HEK293 (cell line): ENCODE results near the gene CCSER2.
A peak's percentile ranks its signal among the peaks of the same experiment; 100 is the strongest.

ENCODE experiments used
- CTCF ChIP-seq: fragments of 450-650 bp; formaldehyde crosslinking; IDR thresholded peaks from 2 replicates; pipeline ENCODE4 v1.5.1; 2016; ENCODE audit warnings: missing biosample characterization, missing genetic modification characterization
- KLF7 ChIP-seq: fragments of 450-650 bp; formaldehyde crosslinking; IDR thresholded peaks from 2 replicates; pipeline ENCODE4 v1.5.1; 2016; ENCODE audit warnings: missing biosample characterization, missing genetic modification characterization, borderline replicate concordance
- ZBTB7A ChIP-seq: fragments of 450-650 bp; formaldehyde crosslinking; IDR thresholded peaks from 2 replicates; pipeline ENCODE4 v1.5.1; 2016; ENCODE audit warnings: low read depth, missing biosample characterization, missing genetic modification characterization
- ZBTB8A ChIP-seq: fragments of 450-650 bp; formaldehyde crosslinking; IDR thresholded peaks from 2 replicates; pipeline ENCODE4 v1.5.1; 2016; ENCODE audit warnings: missing biosample characterization, missing genetic modification characterization
- ZNF266 ChIP-seq: fragments of 450-650 bp; formaldehyde crosslinking; IDR thresholded peaks from 2 replicates; pipeline ENCODE4 v1.5.1; 2016; ENCODE audit warnings: missing biosample characterization, missing genetic modification characterization, low read depth
- ZNF274 ChIP-seq, 2 experiments: fragments of 200-500 bp in 1 of 2; fragments of 450-650 bp in 1 of 2; sonication (Bioruptor generic) in 1 of 2; formaldehyde crosslinking in 1 of 2; IDR thresholded peaks; 2 replicates each; pipeline versions ENCODE4 v1.5.1 to v1.6.1; 2014 to 2016; ENCODE audit warnings: borderline replicate concordance in 1 of 2, inconsistent platforms in 1 of 2, low read length in 1 of 2, missing biosample characterization in 1 of 2, missing genetic modification characterization in 1 of 2
- ZNF398 ChIP-seq: fragments of 450-650 bp; formaldehyde crosslinking; IDR thresholded peaks from 2 replicates; pipeline ENCODE4 v1.5.1; 2017; ENCODE audit warnings: missing biosample characterization, missing genetic modification characterization
- ZNF423 ChIP-seq: fragments of 450-650 bp; formaldehyde crosslinking; IDR thresholded peaks from 2 replicates; pipeline ENCODE4 v1.5.1; 2016; ENCODE audit warnings: missing biosample characterization, missing genetic modification characterization
- ZNF580 ChIP-seq: fragments of 450-650 bp; formaldehyde crosslinking; IDR thresholded peaks from 2 replicates; pipeline ENCODE4 v1.5.1; 2016; ENCODE audit warnings: missing biosample characterization, missing genetic modification characterization
- ZNF670 ChIP-seq: fragments of 450-650 bp; formaldehyde crosslinking; IDR thresholded peaks from 2 replicates; pipeline ENCODE4 v1.5.1; 2016; ENCODE audit warnings: missing biosample characterization, missing genetic modification characterization, low read depth
- ZNF792 ChIP-seq: fragments of 450-650 bp; formaldehyde crosslinking; IDR thresholded peaks from 2 replicates; pipeline ENCODE4 v1.5.1; 2016; ENCODE audit warnings: missing biosample characterization, missing genetic modification characterization
- ZSCAN16 ChIP-seq: fragments of 450-650 bp; formaldehyde crosslinking; IDR thresholded peaks from 2 replicates; pipeline ENCODE4 v1.5.1; 2016; ENCODE audit warnings: missing biosample characterization, missing genetic modification characterization

GRCh38 chr10:84352251-84352842 is 24.0 kb downstream of the CCSER2 start:
- peak; percentile 50 for TF ChIP-seq CTCF (tag by site-specific recombination)
- TF ChIP-seq ZNF670 (tag by site-specific recombination): no peak
- no peak for TF ChIP-seq ZBTB7A
- TF ChIP-seq ZNF792 (tag by site-specific recombination): no peak
- TF ChIP-seq ZSCAN16 (tag by site-specific recombination): no peak
- TF ChIP-seq ZNF266 (tag by site-specific recombination): no peak
- no peak for TF ChIP-seq KLF7
- no peak for TF ChIP-seq ZBTB8A (tag by site-specific recombination)
- TF ChIP-seq ZNF423 (tag by site-specific recombination): no peak
- TF ChIP-seq ZNF398 (tag by site-specific recombination): no peak
- TF ChIP-seq ZNF274 (IDR thresholded peaks at IDR 0.05; ENCODE audit: low read length): no peak
- no peak for TF ChIP-seq ZNF274 (tag by site-specific recombination; IDR thresholded peaks at IDR 0.05; ENCODE audit: borderline replicate concordance)
- no peak for TF ChIP-seq ZNF580 (tag by site-specific recombination)
